Forelimb muscle (tissue), 1 donor: ENCODE results near the gene RCOR1. TPM values are rescaled to one million over a fixed set of nuclear protein-coding genes. Genes with fewer than 3 reads are reported as not detected.
"Not testable (repeated sequence)": the region's sequence is repeated elsewhere in the genome, so short reads cannot be mapped to it uniquely, and the experiment has no call there.

Experiments used
- DNase-seq: peaks from one replicate; pipeline ENCODE4 v3.0.0-alpha.2; 2013; ENCODE audit warnings: low read depth
- polyA plus RNA-seq: library from polyadenylated mRNA; unstranded; fragments of 120-200 nt; gene quantifications from one replicate; pipeline ENCODE4 v1.2.1, GENCODE V29; 2013; ENCODE audit not compliant: insufficient read length

Gene RCOR1
- polyA plus RNA-seq, 1 donor, result 23.6 TPM

GRCh38 chr14:102629808-102630350, 37.4 kb downstream of the RCOR1 start:
- no peak for DNase-seq

GRCh38 chr14:102630405-102630804, 38.0 kb downstream of the RCOR1 start:
- no peak for DNase-seq

- DNase-seq, result no peak
Observed at GRCh38 chr14:102630881-102631280, 38.4 kb downstream of the RCOR1 start.

GRCh38 chr14:102633906-102634595, 41.6 kb downstream of the RCOR1 start:
- DNase-seq, result no peak

- DNase-seq, result not testable (repeated sequence)
Observed at GRCh38 chr14:102639611-102640010, 47.2 kb downstream of the RCOR1 start.

- no peak for DNase-seq
Observed at GRCh38 chr14:102644523-102644922, 52.1 kb downstream of the RCOR1 start.

- DNase-seq, result no peak
Observed at GRCh38 chr14:102645746-102646440, 53.4 kb downstream of the RCOR1 start.

- DNase-seq, result no peak
Observed at GRCh38 chr14:102646615-102647014, 54.2 kb downstream of the RCOR1 start.

GRCh38 chr14:102652194-102652593, 59.7 kb downstream of the RCOR1 start:
- DNase-seq, result no peak

GRCh38 chr14:102654298-102654697, 61.8 kb downstream of the RCOR1 start:
- no peak for DNase-seq

- DNase-seq, result no peak
Observed at GRCh38 chr14:102655137-102655536, 62.7 kb downstream of the RCOR1 start.

- no peak for DNase-seq
Observed at GRCh38 chr14:102659797-102660196, 67.3 kb downstream of the RCOR1 start.

- DNase-seq, result no peak
Observed at GRCh38 chr14:102661614-102662013, 69.2 kb downstream of the RCOR1 start.

GRCh38 chr14:102662636-102663430, 70.4 kb downstream of the RCOR1 start:
- no peak for DNase-seq

- DNase-seq, result no peak
Observed at GRCh38 chr14:102663440-102663839, 71.0 kb downstream of the RCOR1 start.

- DNase-seq, result no peak
Observed at GRCh38 chr14:102665621-102666020, 73.2 kb downstream of the RCOR1 start.

GRCh38 chr14:102666635-102667034, 74.2 kb downstream of the RCOR1 start:
- DNase-seq, result no peak

GRCh38 chr14:102667703-102668102, 75.3 kb downstream of the RCOR1 start:
- no peak for DNase-seq

GRCh38 chr14:102668291-102668873, 75.9 kb downstream of the RCOR1 start:
- DNase-seq, result no peak

- no peak for DNase-seq
Observed at GRCh38 chr14:102671410-102671809, 79.0 kb downstream of the RCOR1 start.

GRCh38 chr14:102672410-102672960, 80.0 kb downstream of the RCOR1 start:
- DNase-seq, result no peak

- DNase-seq, result no peak
Observed at GRCh38 chr14:102675396-102675795, 82.9 kb downstream of the RCOR1 start.
